ENCODE measurements around the gene DMD.

DNA sequence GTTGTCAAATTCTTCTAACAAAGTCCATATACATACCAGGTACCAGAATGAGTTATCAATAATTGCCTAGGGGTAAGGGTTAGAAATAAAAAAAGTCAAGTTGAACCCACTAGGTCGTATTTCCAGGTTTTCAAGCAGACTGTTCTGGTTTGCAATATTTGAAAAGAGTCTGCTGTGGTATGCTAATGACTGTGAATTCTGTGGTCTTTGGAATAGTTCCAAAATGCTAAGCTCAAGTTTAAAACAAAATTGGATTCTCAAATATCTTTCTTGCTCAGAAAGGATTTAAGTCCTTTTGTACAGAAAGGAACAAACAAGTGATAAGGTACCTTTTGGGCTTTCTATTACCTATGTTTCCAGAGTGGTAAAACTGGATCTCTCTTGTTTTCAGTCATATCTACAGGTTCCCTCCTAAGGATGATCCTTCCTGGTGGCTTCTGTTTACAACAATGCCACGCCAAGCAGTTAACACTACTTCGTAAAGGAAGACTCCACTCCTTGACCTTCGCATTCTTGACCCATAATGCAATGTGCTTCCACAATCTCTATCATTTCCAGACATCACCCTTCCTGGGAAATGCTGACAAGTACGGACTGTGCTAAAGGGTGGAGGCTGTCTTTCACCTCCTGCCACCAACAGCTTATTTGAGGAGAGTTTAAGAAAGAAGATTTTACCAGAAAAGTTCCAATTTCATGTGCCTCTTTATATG is 1607.8 kb downstream of the DMD start:
- TF ChIP-seq, protein P1, sequence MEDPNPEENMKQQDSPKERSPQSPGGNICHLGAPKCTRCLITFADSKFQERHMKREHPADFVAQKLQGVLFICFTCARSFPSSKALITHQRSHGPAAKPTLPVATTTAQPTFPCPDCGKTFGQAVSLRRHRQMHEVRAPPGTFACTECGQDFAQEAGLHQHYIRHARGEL (CRISPR knock-in tag; IDR thresholded peaks at IDR 0.05): no peak
- TF ChIP-seq, protein P2, sequence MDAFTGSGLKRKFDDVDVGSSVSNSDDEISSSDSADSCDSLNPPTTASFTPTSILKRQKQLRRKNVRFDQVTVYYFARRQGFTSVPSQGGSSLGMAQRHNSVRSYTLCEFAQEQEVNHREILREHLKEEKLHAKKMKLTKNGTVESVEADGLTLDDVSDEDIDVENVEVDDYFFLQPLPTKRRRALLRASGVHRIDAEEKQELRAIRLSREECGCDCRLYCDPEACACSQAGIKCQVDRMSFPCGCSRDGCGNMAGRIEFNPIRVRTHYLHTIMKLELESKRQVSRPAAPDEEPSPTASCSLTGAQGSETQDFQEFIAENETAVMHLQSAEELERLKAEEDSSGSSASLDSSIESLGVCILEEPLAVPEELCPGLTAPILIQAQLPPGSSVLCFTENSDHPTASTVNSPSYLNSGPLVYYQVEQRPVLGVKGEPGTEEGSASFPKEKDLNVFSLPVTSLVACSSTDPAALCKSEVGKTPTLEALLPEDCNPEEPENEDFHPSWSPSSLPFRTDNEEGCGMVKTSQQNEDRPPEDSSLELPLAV (CRISPR knock-in tag; conservative IDR thresholded peaks at IDR 0.05; ENCODE audit: low read depth): no peak
- TF ChIP-seq, protein P3, sequence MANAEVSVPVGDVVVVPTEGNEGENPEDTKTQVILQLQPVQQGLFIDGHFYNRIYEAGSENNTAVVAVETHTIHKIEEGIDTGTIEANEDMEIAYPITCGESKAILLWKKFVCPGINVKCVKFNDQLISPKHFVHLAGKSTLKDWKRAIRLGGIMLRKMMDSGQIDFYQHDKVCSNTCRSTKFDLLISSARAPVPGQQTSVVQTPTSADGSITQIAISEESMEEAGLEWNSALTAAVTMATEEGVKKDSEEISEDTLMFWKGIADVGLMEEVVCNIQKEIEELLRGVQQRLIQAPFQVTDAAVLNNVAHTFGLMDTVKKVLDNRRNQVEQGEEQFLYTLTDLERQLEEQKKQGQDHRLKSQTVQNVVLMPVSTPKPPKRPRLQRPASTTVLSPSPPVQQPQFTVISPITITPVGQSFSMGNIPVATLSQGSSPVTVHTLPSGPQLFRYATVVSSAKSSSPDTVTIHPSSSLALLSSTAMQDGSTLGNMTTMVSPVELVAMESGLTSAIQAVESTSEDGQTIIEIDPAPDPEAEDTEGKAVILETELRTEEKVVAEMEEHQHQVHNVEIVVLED (CRISPR knock-in tag; IDR thresholded peaks at IDR 0.05; ENCODE audit: borderline replicate concordance): no peak
- no peak for TF ChIP-seq SIN3A (IDR thresholded peaks at IDR 0.05; ENCODE audit: borderline replicate concordance, low read depth, low read length)

Data from HepG2 (cell line).